ENCODE measurements around the gene GTF2H4. TPM values are rescaled to one million over a fixed set of nuclear protein-coding genes. Genes with fewer than 3 reads are reported as not detected.
"Not testable (repeated sequence)": the region's sequence is repeated elsewhere in the genome, so short reads cannot be mapped to it uniquely, and the experiment has no call there.

Gene GTF2H4
- total and polyA plus RNA-seq, 7 donors: 7.7 to 28.5 (median 12.6) TPM

GRCh38 chr6:30908700-30909099 lies 693 bp downstream of the GTF2H4 start:
- Histone ChIP-seq H3K36me3 (peaks cover 7 to 36% (median 14%) of the 10 kb centered on the region in 4 donors), H3K27ac (peak overlapping the region in 2 of 4 donors; percentile 63 to 67), H3K4me3 (peak overlapping the region; percentile 78 to 85 (median 82)), H3K4me1 (peaks cover 0 to 21% (median 17%) of the 10 kb centered on the region in 4 donors), H3K27me3 (no peaks in the 10 kb centered on the region), H3K9me3 (no peaks in the 10 kb centered on the region)
- DNase-seq: no peak
- intact Hi-C loops (cut with DNase I): no loop called here
- no peak for TF ChIP-seq CTCF (IDR thresholded peaks at IDR 0.05)
- TF ChIP-seq POLR2A (IDR thresholded peaks at IDR 0.05): no peak
- TF ChIP-seq EP300 (IDR thresholded peaks at IDR 0.05): no peak
- TF ChIP-seq POLR2AphosphoS5 (IDR thresholded peaks at IDR 0.05): no peak
- WGBS, 2 donors: 33 to 38% methylated on average over 2 of the region's 2 CpGs

GRCh38 chr6:30910473-30910872 lies 2.5 kb downstream of the GTF2H4 start:
- Histone ChIP-seq H3K4me1 (peaks cover 0 to 33% (median 31%) of the 10 kb centered on the region in 4 donors), H3K36me3 (peaks cover 7 to 36% (median 14%) of the 10 kb centered on the region in 4 donors)
- DNase-seq; H3K9me3 ChIP-seq; H3K27me3 ChIP-seq; intact Hi-C loops (cut with DNase I); H3K4me3 ChIP-seq; H3K27ac ChIP-seq: not testable (repeated sequence)
- WGBS, 2 donors: 92 to 96% methylated on average over 12 of the region's 12 CpGs

GRCh38 chr6:30912746-30913520 lies 4.9 kb downstream of the GTF2H4 start:
- 80 to 90% methylated on average over 8 of the region's 8 CpGs for WGBS, 2 donors
- H3K27me3 ChIP-seq: no peaks in the 10 kb centered on the region
- TF ChIP-seq POLR2AphosphoS5 (IDR thresholded peaks at IDR 0.05) (no peak), EP300 (IDR thresholded peaks at IDR 0.05) (no peak), CTCF (IDR thresholded peaks at IDR 0.05) (no peak), POLR2A (IDR thresholded peaks at IDR 0.05) (no peak)
- no peaks in the 10 kb centered on the region for H3K9me3 ChIP-seq
- intact Hi-C loops (cut with DNase I): no loop called here
- H3K27ac ChIP-seq: peak overlapping the region; percentile 91 to 95 (median 92)
- H3K4me1 ChIP-seq: peaks cover 0 to 35% (median 32%) of the 10 kb centered on the region in 4 donors
- DNase-seq: no peak
- H3K4me3 ChIP-seq: no peak overlapping the region
- peaks cover 7 to 48% (median 18%) of the 10 kb centered on the region in 4 donors for H3K36me3 ChIP-seq

- no peak for DNase-seq
- peaks cover 7 to 54% (median 21%) of the 10 kb centered on the region in 4 donors for H3K36me3 ChIP-seq
- peaks cover 0 to 32% (median 28%) of the 10 kb centered on the region in 4 donors for H3K4me1 ChIP-seq
- H3K4me3 ChIP-seq: peak overlapping the region; percentile 46 to 65 (median 56)
- H3K9me3 ChIP-seq: no peaks in the 10 kb centered on the region
- no peak for TF ChIP-seq EP300 (IDR thresholded peaks at IDR 0.05)
- no peak for TF ChIP-seq POLR2A (IDR thresholded peaks at IDR 0.05)
- TF ChIP-seq POLR2AphosphoS5 (IDR thresholded peaks at IDR 0.05): no peak
- TF ChIP-seq CTCF (IDR thresholded peaks at IDR 0.05): no peak
- H3K27me3 ChIP-seq: no peaks in the 10 kb centered on the region
- H3K27ac ChIP-seq: peak overlapping the region; percentile 91 to 95 (median 92)
- 4 to 12% methylated on average over 31 of the region's 31 CpGs for WGBS, 2 donors
- intact Hi-C loops (cut with DNase I): loop anchor here (1.0 to 2.0 kb wide), 3 partner anchors 37 to 159 kb away; no protein-coding TSS in a partner anchor
These were observed 5.7 kb downstream of the GTF2H4 start for GRCh38 chr6:30913721-30914075.

- DNase-seq: peak; percentile 96
- Histone ChIP-seq H3K4me3 (peak within 1 kb of the TSS; percentile 46 to 65 (median 56)), H3K36me3 (peaks cover 7 to 59% (median 22%) of the 10 kb centered on the region in 4 donors), H3K27ac (peak within 1 kb of the TSS; percentile 91 to 95 (median 92)), H3K27me3 (no peaks in the 10 kb centered on the region), H3K4me1 (peaks cover 0 to 26% (median 22%) of the 10 kb centered on the region in 4 donors), H3K9me3 (no peaks in the 10 kb centered on the region)
- WGBS, 2 donors: 1% methylated on average over 52 of the region's 52 CpGs
- TF ChIP-seq EP300 (IDR thresholded peaks at IDR 0.05) (peak in 1 of 4 donors; percentile 24), POLR2AphosphoS5 (IDR thresholded peaks at IDR 0.05) (peak; percentile 64 to 92 (median 90)), CTCF (IDR thresholded peaks at IDR 0.05) (peak in 2 of 4 experiments; percentile 24 to 34), POLR2A (IDR thresholded peaks at IDR 0.05) (peak; percentile 63 to 79)
- intact Hi-C loops (cut with DNase I): loop anchor here (1.0 to 2.0 kb wide), 3 partner anchors 37 to 159 kb away; no protein-coding TSS in a partner anchor
These were observed 6.3 kb downstream of the GTF2H4 start, which contains the start of gene VARS2 for GRCh38 chr6:30914076-30914853. VARS2 (plus strand) TSS chr6:30914238; CDS start chr6:30914837, 599 bp downstream.
